HL-60 (cell line): ENCODE results near the gene CRIM1.

Experiments
- POLR2AphosphoS5 ChIP-seq: IDR thresholded peaks from 2 replicates; pipeline ENCODE4 v1.6.1; 2012; ENCODE audit warnings: low read depth
- REST ChIP-seq: IDR thresholded peaks from 2 replicates; pipeline ENCODE4 v1.6.1; 2012; ENCODE audit warnings: low read depth; ENCODE audit not compliant: insufficient replicate concordance
- TF ChIP-seq, protein P1 (sequence below): IDR thresholded peaks from one replicate; pipeline ENCODE4 v1.5.1; 2011; ENCODE audit warnings: low read length, control low read depth, inconsistent platforms; ENCODE audit not compliant: insufficient read depth

DNA sequence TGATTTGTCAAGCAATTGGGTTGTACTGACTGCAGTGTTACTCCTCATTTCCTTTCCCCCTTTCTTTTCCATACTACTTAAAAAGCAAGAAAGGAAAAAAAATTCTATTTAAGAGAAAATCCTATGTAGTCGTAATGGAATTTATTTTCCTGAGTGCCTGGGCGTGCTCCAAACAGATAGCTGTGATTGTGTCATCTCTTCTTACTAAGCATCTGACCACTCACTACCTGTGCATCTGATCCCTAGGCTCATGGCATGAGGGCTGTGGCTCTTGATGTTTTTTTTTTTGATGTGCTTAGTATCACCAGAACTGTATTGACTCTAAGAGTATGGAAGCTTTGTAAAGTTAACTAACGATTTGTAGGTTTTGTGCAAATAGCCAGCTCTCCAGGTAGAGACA, 19.0 kb downstream of the CRIM1 start:
- TF ChIP-seq, protein P1, sequence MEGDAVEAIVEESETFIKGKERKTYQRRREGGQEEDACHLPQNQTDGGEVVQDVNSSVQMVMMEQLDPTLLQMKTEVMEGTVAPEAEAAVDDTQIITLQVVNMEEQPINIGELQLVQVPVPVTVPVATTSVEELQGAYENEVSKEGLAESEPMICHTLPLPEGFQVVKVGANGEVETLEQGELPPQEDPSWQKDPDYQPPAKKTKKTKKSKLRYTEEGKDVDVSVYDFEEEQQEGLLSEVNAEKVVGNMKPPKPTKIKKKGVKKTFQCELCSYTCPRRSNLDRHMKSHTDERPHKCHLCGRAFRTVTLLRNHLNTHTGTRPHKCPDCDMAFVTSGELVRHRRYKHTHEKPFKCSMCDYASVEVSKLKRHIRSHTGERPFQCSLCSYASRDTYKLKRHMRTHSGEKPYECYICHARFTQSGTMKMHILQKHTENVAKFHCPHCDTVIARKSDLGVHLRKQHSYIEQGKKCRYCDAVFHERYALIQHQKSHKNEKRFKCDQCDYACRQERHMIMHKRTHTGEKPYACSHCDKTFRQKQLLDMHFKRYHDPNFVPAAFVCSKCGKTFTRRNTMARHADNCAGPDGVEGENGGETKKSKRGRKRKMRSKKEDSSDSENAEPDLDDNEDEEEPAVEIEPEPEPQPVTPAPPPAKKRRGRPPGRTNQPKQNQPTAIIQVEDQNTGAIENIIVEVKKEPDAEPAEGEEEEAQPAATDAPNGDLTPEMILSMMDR, result no peak
- TF ChIP-seq REST, result no peak
- TF ChIP-seq POLR2AphosphoS5, result no peak
